HG02763 (cell line): ENCODE data around the gene RBCK1.
"Not testable (repeated sequence)": the region's sequence is repeated elsewhere in the genome, so short reads cannot be mapped to it uniquely, and the experiment has no call there.

Experiments used
- ATAC-seq: cut with Tn5 transposase; IDR thresholded peaks from one replicate; pipeline ENCODE4 v1.9.1; 2021; ENCODE audit warnings: mild to moderate bottlenecking, moderate library complexity; ENCODE audit not compliant: unreplicated experiment

RBCK1 gene

GRCh38 chr20:434661-435419 lies 26.7 kb downstream of the RBCK1 start:
- ATAC-seq, result no peak

- no peak for ATAC-seq
Observed at GRCh38 chr20:435558-435957, 27.5 kb downstream of the RBCK1 start.

- no peak for ATAC-seq
Observed at GRCh38 chr20:436476-436875, 28.4 kb downstream of the RBCK1 start.

GRCh38 chr20:437787-438486 lies 29.8 kb downstream of the RBCK1 start:
- ATAC-seq, result no peak

- ATAC-seq, result no peak
Observed at GRCh38 chr20:438571-439469, 30.7 kb downstream of the RBCK1 start.

GRCh38 chr20:440148-440547 lies 32.0 kb downstream of the RBCK1 start:
- ATAC-seq, result no peak

- ATAC-seq, result no peak
Observed at GRCh38 chr20:440636-441035, 32.5 kb downstream of the RBCK1 start.

- ATAC-seq, result no peak
Observed at GRCh38 chr20:443223-443775, 35.2 kb downstream of the RBCK1 start.

GRCh38 chr20:444117-444516 lies 36.0 kb downstream of the RBCK1 start:
- no peak for ATAC-seq

GRCh38 chr20:444862-445426 lies 36.8 kb downstream of the RBCK1 start:
- ATAC-seq, result no peak

- ATAC-seq, result no peak
Observed at GRCh38 chr20:445514-446336, 37.6 kb downstream of the RBCK1 start.

GRCh38 chr20:452021-452420 lies 43.9 kb downstream of the RBCK1 start:
- not testable (repeated sequence) for ATAC-seq

GRCh38 chr20:454951-455350 lies 46.9 kb downstream of the RBCK1 start:
- ATAC-seq, result no peak

GRCh38 chr20:458776-459175 lies 50.7 kb downstream of the RBCK1 start:
- no peak for ATAC-seq

GRCh38 chr20:460180-460579 lies 52.1 kb downstream of the RBCK1 start:
- no peak for ATAC-seq

- no peak for ATAC-seq
Observed at GRCh38 chr20:460707-461106, 52.6 kb downstream of the RBCK1 start.

- peak; percentile 32 for ATAC-seq
Observed at GRCh38 chr20:461254-462198, 53.4 kb downstream of the RBCK1 start.

GRCh38 chr20:462199-462991 lies 54.3 kb downstream of the RBCK1 start, which contains the start of gene TBC1D20:
TBC1D20 (minus strand) TSS chr20:462533; CDS start chr20:462405, 128 bp downstream.
- ATAC-seq, result peak; percentile 87
